SK-N-MC (cell line): ENCODE measurements around the gene MIOX.

Experiments
- FOXP2 ChIP-seq: optimal IDR thresholded peaks from 2 replicates; pipeline ENCODE3; 2011; ENCODE audit warnings: mild to moderate bottlenecking, moderate library complexity; ENCODE audit not compliant: insufficient read depth; ENCODE audit errors: extremely low read length, control extremely low read depth
- POLR2AphosphoS5 ChIP-seq: IDR thresholded peaks from 2 replicates; pipeline ENCODE4 v1.6.1; 2012; ENCODE audit warnings: mild to moderate bottlenecking, low read depth, low read length, borderline replicate concordance

GRCh38 chr22:50473088-50473487, 13.6 kb upstream of the MIOX start:
- TF ChIP-seq POLR2AphosphoS5 (no peak), FOXP2 (no peak)
